GM12891 (cell line): ENCODE data around the gene PPP2R3B.
"Not testable (repeated sequence)": the region's sequence is repeated elsewhere in the genome, so short reads cannot be mapped to it uniquely, and the experiment has no call there.

Experiments used
- DNase-seq: peaks from one replicate; pipeline ENCODE4 v3.0.0; 2011; ENCODE audit warnings: low spot score; ENCODE audit not compliant: insufficient read length
- FAIRE-seq: peaks from 2 replicates; lab custom pipeline; 2011; peaks lifted over from hg19 to GRCh38; lab: Jason Lieb, UNC
- PAX5 ChIP-seq: IDR thresholded peaks from 2 replicates; pipeline ENCODE4 v1.6.1; 2011; ENCODE audit warnings: low read length, moderate library complexity, mild to moderate bottlenecking; ENCODE audit not compliant: insufficient read depth, severe bottlenecking
- POLR2A ChIP-seq: IDR thresholded peaks from 2 replicates; pipeline ENCODE4 v1.6.1; 2011; ENCODE audit warnings: low read depth, low read length, control low read depth
- POLR2AphosphoS5 ChIP-seq: IDR thresholded peaks from 2 replicates; pipeline ENCODE4 v1.6.1; 2011; ENCODE audit warnings: low read depth, low read length, control low read depth
- POU2F2 ChIP-seq: IDR thresholded peaks from 2 replicates; pipeline ENCODE4 v1.6.1; 2011; ENCODE audit warnings: low read depth, mild to moderate bottlenecking, control low read depth, low read length, moderate library complexity
- SPI1 ChIP-seq: IDR thresholded peaks from 2 replicates; pipeline ENCODE4 v1.6.1; 2011; ENCODE audit warnings: low read depth, low read length, control low read depth
- TAF1 ChIP-seq: IDR thresholded peaks from 2 replicates; pipeline ENCODE4 v1.6.1; 2011; ENCODE audit warnings: low read depth, low read length, control low read depth

PPP2R3B gene

DNA sequence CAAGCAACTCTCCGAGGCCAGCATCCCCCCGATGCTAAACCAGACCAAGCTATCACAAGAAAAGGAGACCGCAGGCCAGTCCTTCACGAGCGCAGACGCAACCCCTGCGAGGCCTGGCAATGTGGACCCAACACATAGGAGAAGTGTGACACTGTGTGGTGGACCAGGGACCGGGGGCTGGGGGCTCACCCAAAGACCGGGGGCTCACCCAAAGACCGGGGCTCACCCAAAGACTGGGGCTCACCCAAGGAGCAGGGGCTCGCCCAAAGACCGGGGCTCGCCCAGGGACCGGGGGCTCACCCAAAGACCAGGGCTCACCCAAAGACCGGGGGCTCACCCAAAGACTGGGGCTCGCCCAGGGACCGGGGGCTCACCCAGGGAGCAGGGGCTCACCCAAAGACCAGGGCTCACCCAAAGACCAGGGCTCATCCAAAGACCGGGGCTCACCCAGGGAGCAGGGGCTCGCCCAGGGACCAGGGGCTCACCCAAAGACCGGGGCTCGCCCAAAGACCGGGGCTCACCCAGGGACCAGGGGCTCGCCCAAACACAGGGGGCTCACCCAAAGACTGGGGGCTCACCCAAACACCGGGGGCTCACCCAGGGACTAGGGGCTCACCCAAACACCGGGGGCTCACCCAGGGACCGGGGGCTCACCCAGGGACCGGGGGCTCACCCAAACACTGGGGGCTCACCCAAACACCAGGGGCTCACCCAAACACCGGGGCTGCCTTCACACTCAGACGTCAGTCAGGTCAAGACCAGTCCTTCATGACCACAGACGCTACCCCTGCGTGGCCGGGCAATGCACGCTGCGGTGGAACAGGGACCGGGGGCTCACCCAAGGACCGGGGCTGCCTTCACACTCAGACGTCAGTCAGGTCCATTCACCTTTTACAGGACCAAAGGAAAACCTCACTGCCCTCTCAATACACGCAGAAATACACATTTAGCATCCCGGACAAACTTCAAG is 32.9 kb downstream of the PPP2R3B start:
- TF ChIP-seq POLR2A (no peak), PAX5 (no peak), POLR2AphosphoS5 (no peak), SPI1 (no peak), TAF1 (no peak), POU2F2 (no peak)
- no peak for FAIRE-seq
- no peak for DNase-seq

GRCh38 chrX:352582-353314 is 34.0 kb downstream of the PPP2R3B start:
- no peak for FAIRE-seq
- DNase-seq: no peak
- TF ChIP-seq POLR2AphosphoS5: no peak
- no peak for TF ChIP-seq POLR2A
- TF ChIP-seq SPI1: no peak
- no peak for TF ChIP-seq POU2F2
- TF ChIP-seq PAX5: no peak
- TF ChIP-seq TAF1: no peak

DNA sequence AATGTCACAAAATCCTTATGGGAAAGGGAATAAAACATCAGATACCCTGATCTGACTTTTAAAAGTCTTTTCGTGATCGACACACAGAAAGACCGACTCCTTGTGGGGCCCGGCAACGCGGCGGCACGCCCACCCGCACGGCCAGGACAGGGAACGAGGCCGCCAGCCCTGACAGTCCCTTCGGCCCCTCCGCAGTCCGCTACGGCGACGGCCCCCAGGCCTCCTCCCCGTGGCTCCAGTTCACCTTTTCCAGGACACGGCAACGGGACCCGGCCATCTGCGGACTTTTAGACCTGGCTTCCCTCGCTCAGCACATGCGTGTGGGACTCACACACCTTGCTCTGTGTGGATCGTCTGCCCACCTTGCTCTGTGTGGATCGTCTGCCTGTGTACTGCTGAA is 34.5 kb downstream of the PPP2R3B start:
- no peak for TF ChIP-seq PAX5
- no peak for TF ChIP-seq POU2F2
- TF ChIP-seq POLR2AphosphoS5: no peak
- TF ChIP-seq SPI1: no peak
- DNase-seq (no peak), FAIRE-seq (no peak)

- DNase-seq (no peak), FAIRE-seq (no peak)
- no peak for TF ChIP-seq TAF1
- TF ChIP-seq POLR2AphosphoS5: no peak
- TF ChIP-seq POLR2A: no peak
- no peak for TF ChIP-seq PAX5
- no peak for TF ChIP-seq SPI1
- TF ChIP-seq POU2F2: no peak
These were observed 35.0 kb downstream of the PPP2R3B start for GRCh38 chrX:351736-352135.

- FAIRE-seq, DNase-seq: not testable (repeated sequence)
These were observed 35.4 kb downstream of the PPP2R3B start for GRCh38 chrX:351324-351641.

GRCh38 chrX:350534-351323 is 36.0 kb downstream of the PPP2R3B start:
- FAIRE-seq: no peak
- DNase-seq: no peak
- TF ChIP-seq PAX5 (no peak), POLR2AphosphoS5 (no peak), SPI1 (no peak), TAF1 (no peak), POLR2A (no peak), POU2F2 (no peak)

DNA sequence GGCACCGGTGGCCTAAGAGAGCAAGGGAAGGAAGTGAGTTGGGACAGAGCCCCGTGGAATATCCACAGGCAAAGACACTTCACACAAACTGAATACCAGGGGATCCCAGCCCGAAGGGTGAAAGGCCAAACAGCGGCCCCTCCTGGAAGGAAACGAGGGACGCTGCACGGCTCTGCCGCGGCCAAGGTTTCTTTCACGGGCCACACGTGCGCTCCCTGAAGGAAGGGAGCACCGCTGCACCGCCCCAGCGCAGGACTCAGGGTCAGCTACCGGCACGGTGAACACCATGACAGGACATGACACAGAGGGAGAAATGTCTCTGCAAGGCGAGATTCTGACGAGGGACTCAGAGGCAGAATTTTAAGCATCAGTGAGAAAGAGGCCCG is 36.6 kb downstream of the PPP2R3B start:
- FAIRE-seq (no peak), DNase-seq (no peak)
- no peak for TF ChIP-seq SPI1
- no peak for TF ChIP-seq PAX5
- TF ChIP-seq POLR2A: no peak
- TF ChIP-seq POLR2AphosphoS5: no peak

DNA sequence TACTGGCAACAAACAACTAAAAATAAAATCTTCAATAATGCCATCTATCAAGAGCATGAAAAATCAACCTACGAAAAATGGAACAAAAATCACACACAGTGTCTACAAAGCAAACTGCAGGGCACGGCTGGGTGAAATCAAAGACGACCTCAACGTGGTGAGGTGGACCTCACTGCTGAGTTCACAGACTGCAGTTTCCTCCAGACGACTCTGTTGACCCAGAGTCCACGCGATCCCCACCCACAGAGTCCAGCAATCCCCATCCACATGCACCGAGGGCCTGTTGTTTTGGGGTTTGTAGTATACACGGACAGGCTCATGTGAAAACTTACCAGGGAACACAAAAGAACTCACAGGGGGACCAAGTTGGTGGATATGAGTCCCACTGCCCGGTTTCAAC is 37.0 kb downstream of the PPP2R3B start:
- TF ChIP-seq PAX5 (no peak), TAF1 (no peak), POLR2AphosphoS5 (no peak), POU2F2 (no peak), POLR2A (no peak), SPI1 (no peak)
- FAIRE-seq (no peak), DNase-seq (no peak)

- no peak for TF ChIP-seq PAX5
- no peak for TF ChIP-seq TAF1
- no peak for TF ChIP-seq SPI1
- no peak for TF ChIP-seq POU2F2
- TF ChIP-seq POLR2AphosphoS5: no peak
- no peak for TF ChIP-seq POLR2A
- FAIRE-seq: no peak
- DNase-seq: no peak
These were observed 37.5 kb downstream of the PPP2R3B start for GRCh38 chrX:349196-349595.
